ENCODE data around the gene MACROH2A2. TPM values are rescaled to one million over a fixed set of nuclear protein-coding genes. Genes with fewer than 3 reads are reported as not detected.

MACROH2A2 gene
- total and polyA plus RNA-seq, 2 donors: 10.7 to 12.9 TPM

- no peak overlapping the region for H3K4me3 ChIP-seq (ENCODE audit: low read length in 2 of 2)
- H3K27ac ChIP-seq (ENCODE audit: low read depth in 1 of 2, low read length in 1 of 2): no peak overlapping the region
- no peaks in the 10 kb centered on the region for H3K9me3 ChIP-seq (ENCODE audit: control insufficient read depth in 2 of 2, insufficient read depth in 1 of 2, low read length in 1 of 2)
- peaks cover 2 to 9% of the 10 kb centered on the region in 2 donors for H3K27me3 ChIP-seq (ENCODE audit: control insufficient read depth in 2 of 2, insufficient read depth in 1 of 2, low read length in 1 of 2)
- H3K36me3 ChIP-seq (ENCODE audit: control insufficient read depth in 2 of 2, insufficient read depth in 2 of 2, low read length in 1 of 2): no peaks in the 10 kb centered on the region
- WGBS: 93% methylated on average over 2 of the region's 2 CpGs
- no peaks in the 10 kb centered on the region for H3K4me1 ChIP-seq (ENCODE audit: control insufficient read depth in 2 of 2, insufficient read depth in 2 of 2, low read length in 2 of 2)
- no peak for DNase-seq (ENCODE audit: low read depth in 6 of 9, low spot score in 9 of 9)
Measured at GRCh38 chr10:70060389-70060788, 7.7 kb downstream of the MACROH2A2 start.

GRCh38 chr10:70063418-70064098, 10.9 kb downstream of the MACROH2A2 start:
- H3K27me3 ChIP-seq (ENCODE audit: control insufficient read depth in 2 of 2, insufficient read depth in 1 of 2, low read length in 1 of 2): no peaks in the 10 kb centered on the region
- H3K9me3 ChIP-seq (ENCODE audit: control insufficient read depth in 2 of 2, insufficient read depth in 1 of 2, low read length in 1 of 2): no peaks in the 10 kb centered on the region
- no peak for DNase-seq (ENCODE audit: low read depth in 6 of 9, low spot score in 9 of 9)
- no peaks in the 10 kb centered on the region for H3K4me1 ChIP-seq (ENCODE audit: control insufficient read depth in 2 of 2, insufficient read depth in 2 of 2, low read length in 2 of 2)
- H3K36me3 ChIP-seq (ENCODE audit: control insufficient read depth in 2 of 2, insufficient read depth in 2 of 2, low read length in 1 of 2): no peaks in the 10 kb centered on the region
- no peak overlapping the region for H3K27ac ChIP-seq (ENCODE audit: low read depth in 1 of 2, low read length in 1 of 2)
- no peak overlapping the region for H3K4me3 ChIP-seq (ENCODE audit: low read length in 2 of 2)
- WGBS: 89% methylated on average over 10 of the region's 10 CpGs

- no peaks in the 10 kb centered on the region for H3K36me3 ChIP-seq (ENCODE audit: control insufficient read depth in 2 of 2, insufficient read depth in 2 of 2, low read length in 1 of 2)
- 61% methylated on average over 4 of the region's 4 CpGs for WGBS
- DNase-seq (ENCODE audit: low read depth in 6 of 9, low spot score in 9 of 9): no peak
- H3K27me3 ChIP-seq (ENCODE audit: control insufficient read depth in 2 of 2, insufficient read depth in 1 of 2, low read length in 1 of 2): no peaks in the 10 kb centered on the region
- H3K9me3 ChIP-seq (ENCODE audit: control insufficient read depth in 2 of 2, insufficient read depth in 1 of 2, low read length in 1 of 2): no peaks in the 10 kb centered on the region
- no peaks in the 10 kb centered on the region for H3K4me1 ChIP-seq (ENCODE audit: control insufficient read depth in 2 of 2, insufficient read depth in 2 of 2, low read length in 2 of 2)
- no peak overlapping the region for H3K27ac ChIP-seq (ENCODE audit: low read depth in 1 of 2, low read length in 1 of 2)
- no peak overlapping the region for H3K4me3 ChIP-seq (ENCODE audit: low read length in 2 of 2)
Measured at GRCh38 chr10:70064486-70064885, 11.8 kb downstream of the MACROH2A2 start.

- Histone ChIP-seq H3K4me3 (ENCODE audit: low read length in 2 of 2) (no peak overlapping the region), H3K27me3 (ENCODE audit: control insufficient read depth in 2 of 2, insufficient read depth in 1 of 2, low read length in 1 of 2) (no peaks in the 10 kb centered on the region), H3K9me3 (ENCODE audit: control insufficient read depth in 2 of 2, insufficient read depth in 1 of 2, low read length in 1 of 2) (no peaks in the 10 kb centered on the region), H3K4me1 (ENCODE audit: control insufficient read depth in 2 of 2, insufficient read depth in 2 of 2, low read length in 2 of 2) (no peaks in the 10 kb centered on the region), H3K36me3 (ENCODE audit: control insufficient read depth in 2 of 2, insufficient read depth in 2 of 2, low read length in 1 of 2) (no peaks in the 10 kb centered on the region), H3K27ac (ENCODE audit: low read depth in 1 of 2, low read length in 1 of 2) (no peak overlapping the region)
- DNase-seq (ENCODE audit: low read depth in 6 of 9, low spot score in 9 of 9): no peak
- 93% methylated on average over 3 of the region's 3 CpGs for WGBS
Measured at GRCh38 chr10:70066190-70066589, 13.5 kb downstream of the MACROH2A2 start.

GRCh38 chr10:70067586-70067985, 14.9 kb downstream of the MACROH2A2 start:
- Histone ChIP-seq H3K4me1 (ENCODE audit: control insufficient read depth in 2 of 2, insufficient read depth in 2 of 2, low read length in 2 of 2) (no peaks in the 10 kb centered on the region), H3K36me3 (ENCODE audit: control insufficient read depth in 2 of 2, insufficient read depth in 2 of 2, low read length in 1 of 2) (no peaks in the 10 kb centered on the region), H3K27ac (ENCODE audit: low read depth in 1 of 2, low read length in 1 of 2) (no peak overlapping the region), H3K9me3 (ENCODE audit: control insufficient read depth in 2 of 2, insufficient read depth in 1 of 2, low read length in 1 of 2) (no peaks in the 10 kb centered on the region), H3K4me3 (ENCODE audit: low read length in 2 of 2) (no peak overlapping the region), H3K27me3 (ENCODE audit: control insufficient read depth in 2 of 2, insufficient read depth in 1 of 2, low read length in 1 of 2) (no peaks in the 10 kb centered on the region)
- DNase-seq (ENCODE audit: low read depth in 6 of 9, low spot score in 9 of 9): no peak
- 98% methylated on average over 2 of the region's 2 CpGs for WGBS

GRCh38 chr10:70068925-70069324, 16.3 kb downstream of the MACROH2A2 start:
- H3K4me3 ChIP-seq (ENCODE audit: low read length in 2 of 2): no peak overlapping the region
- WGBS: 97% methylated on average over 10 of the region's 10 CpGs
- no peaks in the 10 kb centered on the region for H3K4me1 ChIP-seq (ENCODE audit: control insufficient read depth in 2 of 2, insufficient read depth in 2 of 2, low read length in 2 of 2)
- H3K27ac ChIP-seq (ENCODE audit: low read depth in 1 of 2, low read length in 1 of 2): no peak overlapping the region
- no peaks in the 10 kb centered on the region for H3K27me3 ChIP-seq (ENCODE audit: control insufficient read depth in 2 of 2, insufficient read depth in 1 of 2, low read length in 1 of 2)
- no peak for DNase-seq (ENCODE audit: low read depth in 6 of 9, low spot score in 9 of 9)
- H3K9me3 ChIP-seq (ENCODE audit: control insufficient read depth in 2 of 2, insufficient read depth in 1 of 2, low read length in 1 of 2): no peaks in the 10 kb centered on the region
- no peaks in the 10 kb centered on the region for H3K36me3 ChIP-seq (ENCODE audit: control insufficient read depth in 2 of 2, insufficient read depth in 2 of 2, low read length in 1 of 2)

- no peaks in the 10 kb centered on the region for H3K27me3 ChIP-seq (ENCODE audit: control insufficient read depth in 2 of 2, insufficient read depth in 1 of 2, low read length in 1 of 2)
- WGBS: 93% methylated on average over 5 of the region's 5 CpGs
- H3K27ac ChIP-seq (ENCODE audit: low read depth in 1 of 2, low read length in 1 of 2): no peak overlapping the region
- DNase-seq (ENCODE audit: low read depth in 6 of 9, low spot score in 9 of 9): no peak
- no peaks in the 10 kb centered on the region for H3K4me1 ChIP-seq (ENCODE audit: control insufficient read depth in 2 of 2, insufficient read depth in 2 of 2, low read length in 2 of 2)
- H3K9me3 ChIP-seq (ENCODE audit: control insufficient read depth in 2 of 2, insufficient read depth in 1 of 2, low read length in 1 of 2): no peaks in the 10 kb centered on the region
- no peak overlapping the region for H3K4me3 ChIP-seq (ENCODE audit: low read length in 2 of 2)
- no peaks in the 10 kb centered on the region for H3K36me3 ChIP-seq (ENCODE audit: control insufficient read depth in 2 of 2, insufficient read depth in 2 of 2, low read length in 1 of 2)
Measured at GRCh38 chr10:70069346-70069745, 16.7 kb downstream of the MACROH2A2 start.

GRCh38 chr10:70070834-70071233, 18.2 kb downstream of the MACROH2A2 start:
- Histone ChIP-seq H3K36me3 (ENCODE audit: control insufficient read depth in 2 of 2, insufficient read depth in 2 of 2, low read length in 1 of 2) (no peaks in the 10 kb centered on the region), H3K27me3 (ENCODE audit: control insufficient read depth in 2 of 2, insufficient read depth in 1 of 2, low read length in 1 of 2) (no peaks in the 10 kb centered on the region), H3K4me1 (ENCODE audit: control insufficient read depth in 2 of 2, insufficient read depth in 2 of 2, low read length in 2 of 2) (no peaks in the 10 kb centered on the region), H3K4me3 (ENCODE audit: low read length in 2 of 2) (no peak overlapping the region), H3K27ac (ENCODE audit: low read depth in 1 of 2, low read length in 1 of 2) (no peak overlapping the region), H3K9me3 (ENCODE audit: control insufficient read depth in 2 of 2, insufficient read depth in 1 of 2, low read length in 1 of 2) (no peaks in the 10 kb centered on the region)
- 98% methylated on average over 11 of the region's 11 CpGs for WGBS
- DNase-seq (ENCODE audit: low read depth in 6 of 9, low spot score in 9 of 9): no peak

GRCh38 chr10:70074165-70074564, 21.5 kb downstream of the MACROH2A2 start:
- Histone ChIP-seq H3K27me3 (ENCODE audit: control insufficient read depth in 2 of 2, insufficient read depth in 1 of 2, low read length in 1 of 2) (no peaks in the 10 kb centered on the region), H3K27ac (ENCODE audit: low read depth in 1 of 2, low read length in 1 of 2) (no peak overlapping the region), H3K4me1 (ENCODE audit: control insufficient read depth in 2 of 2, insufficient read depth in 2 of 2, low read length in 2 of 2) (no peaks in the 10 kb centered on the region), H3K9me3 (ENCODE audit: control insufficient read depth in 2 of 2, insufficient read depth in 1 of 2, low read length in 1 of 2) (no peaks in the 10 kb centered on the region), H3K4me3 (ENCODE audit: low read length in 2 of 2) (no peak overlapping the region), H3K36me3 (ENCODE audit: control insufficient read depth in 2 of 2, insufficient read depth in 2 of 2, low read length in 1 of 2) (no peaks in the 10 kb centered on the region)
- 93% methylated on average over 2 of the region's 2 CpGs for WGBS
- DNase-seq (ENCODE audit: low read depth in 6 of 9, low spot score in 9 of 9): no peak
